Erythroblast (primary cell): Measurements from ENCODE around the gene OR6M1.

ENCODE experiments used
- DNase-seq, 2 experiments: peaks; one replicate each; lab custom pipeline; 2025; lab: John Stamatoyannopoulos, UW
- GATA1 ChIP-seq: IDR thresholded peaks from 2 replicates; pipeline ENCODE4 v1.6.1; 2011; ENCODE audit warnings: low read depth, mild to moderate bottlenecking, control low read depth, low read length, moderate library complexity
- POLR2A ChIP-seq: IDR thresholded peaks from 2 replicates; pipeline ENCODE4 v1.6.1; 2011; ENCODE audit warnings: mild to moderate bottlenecking, low read length

Gene OR6M1

DNA sequence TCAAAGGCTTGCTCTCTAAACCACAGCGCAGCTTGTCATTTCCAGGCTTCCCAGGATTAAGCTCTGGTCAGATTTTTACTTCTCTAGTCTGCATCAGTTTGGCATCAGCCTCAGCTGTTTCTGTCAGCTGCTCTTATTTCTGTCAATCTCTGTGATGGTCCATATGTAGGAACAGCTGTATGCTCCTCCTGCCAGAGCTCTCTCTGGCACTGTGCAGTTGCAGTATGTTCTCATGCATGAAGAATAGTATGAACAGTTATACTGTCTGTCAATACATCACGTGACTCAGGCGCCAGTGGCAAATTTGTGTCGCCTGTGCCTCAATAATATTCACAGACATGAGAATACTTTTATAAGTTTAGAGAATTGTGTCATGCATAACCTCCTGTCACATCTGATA lies 6.7 kb downstream of the OR6M1 start:
- no peak for TF ChIP-seq GATA1
- no peak for TF ChIP-seq POLR2A
- DNase-seq, result no peak

DNA sequence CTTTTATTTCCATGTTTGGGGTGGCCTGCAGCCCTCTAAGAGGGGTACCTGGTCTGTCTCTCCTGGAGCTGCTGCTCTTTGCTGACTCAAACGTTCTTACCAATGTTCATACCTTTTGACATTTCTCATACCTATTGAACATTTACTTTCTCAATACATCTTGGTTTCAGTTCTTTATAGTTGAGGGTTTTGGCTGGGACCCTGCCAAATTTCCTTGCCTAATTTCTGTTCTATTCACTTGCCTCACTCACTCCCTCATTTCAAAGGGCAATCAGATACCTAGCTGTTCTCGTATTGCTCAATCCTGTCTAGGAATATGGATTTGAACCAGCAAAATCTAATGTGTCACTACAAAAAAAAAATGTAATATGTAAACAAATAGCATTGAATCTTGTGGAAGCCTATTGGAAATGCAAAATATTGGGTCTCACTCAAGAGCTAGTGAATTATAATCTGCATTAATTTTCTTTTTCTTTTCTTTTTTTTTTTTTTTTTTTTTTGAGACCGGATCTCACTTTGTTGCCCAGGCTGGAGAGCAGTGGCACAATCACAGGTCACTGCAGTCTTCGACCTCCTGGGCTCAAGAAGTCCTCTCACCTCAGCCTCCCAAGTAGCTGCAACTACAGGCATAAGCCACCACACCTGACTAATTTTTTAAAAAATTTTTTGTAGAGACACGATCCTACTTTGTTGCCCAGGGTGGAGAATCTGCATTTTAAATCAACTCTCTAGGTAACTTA lies 7.5 kb downstream of the OR6M1 start:
- no peak for TF ChIP-seq GATA1
- no peak for TF ChIP-seq POLR2A
- no peak for DNase-seq

DNA sequence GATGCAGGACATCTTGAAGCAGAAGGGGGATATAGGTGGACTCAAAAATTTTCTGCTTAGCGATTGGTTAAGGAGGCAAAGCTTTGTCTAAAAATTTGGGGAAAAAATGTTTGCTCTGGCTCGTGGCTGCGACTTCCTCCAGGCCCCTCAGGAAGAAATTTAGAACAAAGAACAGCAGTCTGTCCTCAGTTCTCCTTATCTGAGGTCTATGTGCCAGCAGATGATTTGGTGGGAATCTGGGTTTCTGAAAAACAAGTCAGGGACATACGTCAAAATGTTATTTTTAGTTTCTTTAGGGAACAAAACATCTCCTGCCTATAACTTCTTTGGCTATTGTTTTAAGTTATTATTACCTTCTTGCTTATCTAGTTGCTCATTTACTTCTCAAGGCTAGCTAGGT lies 8.1 kb downstream of the OR6M1 start:
- no peak for DNase-seq

DNA sequence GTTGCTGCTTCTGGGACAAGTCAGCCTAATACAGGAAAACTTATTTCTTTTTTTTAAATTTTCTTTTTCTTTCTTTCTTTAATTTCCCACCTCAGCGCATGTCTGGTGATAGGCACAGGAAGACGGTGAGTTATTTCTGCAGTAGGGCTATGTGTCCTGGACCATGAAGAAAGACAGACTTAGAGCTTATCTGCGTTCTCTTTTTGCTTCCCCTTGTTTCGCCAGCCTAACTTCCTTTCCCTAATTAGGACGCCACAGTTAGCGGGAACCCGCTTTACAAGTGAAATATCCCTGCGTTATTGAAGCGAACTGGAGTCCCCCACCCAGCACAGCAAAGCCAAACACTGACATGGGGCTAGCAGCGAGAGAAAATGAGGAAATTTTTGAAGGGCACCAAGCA lies 8.6 kb downstream of the OR6M1 start:
- TF ChIP-seq GATA1 (no peak), POLR2A (no peak)

More for the DNA sequence above, 8.1 kb downstream of the OR6M1 start:
- no peak for TF ChIP-seq GATA1
- no peak for TF ChIP-seq POLR2A

DNA sequence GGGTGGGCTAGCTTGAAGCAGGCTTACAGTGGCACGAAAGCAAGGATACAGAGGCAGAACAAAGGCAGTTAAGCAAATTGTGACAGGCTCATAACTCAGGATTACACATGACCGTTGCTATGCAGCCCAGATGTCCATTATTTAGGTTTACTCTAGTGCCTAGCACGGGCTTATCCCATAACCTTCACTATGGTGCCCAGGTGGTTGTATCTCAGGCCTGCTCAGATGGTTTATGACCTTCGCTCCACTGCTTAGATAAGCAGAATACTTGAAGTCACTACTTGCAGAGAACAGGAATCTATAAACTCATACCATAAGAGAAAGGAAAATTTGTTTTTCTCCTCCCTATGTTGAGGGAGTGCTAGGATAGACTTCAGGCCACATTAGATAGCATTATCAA lies 9.0 kb downstream of the OR6M1 start:
- DNase-seq, result no peak
- TF ChIP-seq GATA1, result no peak
- no peak for TF ChIP-seq POLR2A

More for the DNA sequence above, 8.6 kb downstream of the OR6M1 start:
- no peak for DNase-seq

DNA sequence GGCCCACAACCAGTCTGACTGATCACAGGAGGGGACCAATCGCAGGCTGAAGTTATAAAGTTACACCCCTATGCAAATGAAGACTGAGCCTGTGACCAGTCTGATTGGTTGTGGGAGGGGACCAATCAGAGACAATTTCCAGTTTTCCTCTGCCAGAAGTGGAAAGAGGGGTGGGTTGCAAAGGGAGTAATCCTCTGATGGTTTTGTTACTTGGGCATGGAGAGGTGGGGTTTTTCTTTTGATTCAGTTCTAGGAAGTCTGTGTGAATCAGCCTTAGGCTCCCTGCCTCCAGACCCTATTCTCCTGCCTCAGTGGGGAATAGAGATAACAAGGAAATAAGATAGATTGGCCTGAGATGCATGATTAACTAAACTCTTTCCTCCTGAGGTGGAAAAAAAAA lies 9.9 kb downstream of the OR6M1 start:
- no peak for DNase-seq
- no peak for TF ChIP-seq POLR2A
- TF ChIP-seq GATA1, result no peak

DNA sequence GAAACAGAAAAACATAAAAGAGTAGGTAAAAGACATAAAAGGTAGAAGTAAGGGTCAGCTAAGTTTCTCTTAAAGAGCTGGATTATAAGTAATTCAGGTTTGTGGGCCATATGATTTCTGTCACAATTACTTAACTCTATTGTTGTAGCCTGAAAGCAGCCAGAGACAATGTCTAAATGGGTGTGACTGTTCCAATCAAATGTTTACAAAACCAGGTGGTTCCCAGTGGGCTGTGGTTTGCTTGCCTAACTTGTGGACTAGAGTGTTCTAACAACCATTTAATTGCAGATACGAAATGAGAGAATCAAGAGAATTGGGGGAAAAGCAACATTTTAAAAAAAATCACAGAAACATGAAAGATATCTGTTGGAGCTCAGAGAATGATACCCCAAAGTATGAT lies 22.6 kb downstream of the OR6M1 start:
- TF ChIP-seq POLR2A (no peak), GATA1 (no peak)

DNA sequence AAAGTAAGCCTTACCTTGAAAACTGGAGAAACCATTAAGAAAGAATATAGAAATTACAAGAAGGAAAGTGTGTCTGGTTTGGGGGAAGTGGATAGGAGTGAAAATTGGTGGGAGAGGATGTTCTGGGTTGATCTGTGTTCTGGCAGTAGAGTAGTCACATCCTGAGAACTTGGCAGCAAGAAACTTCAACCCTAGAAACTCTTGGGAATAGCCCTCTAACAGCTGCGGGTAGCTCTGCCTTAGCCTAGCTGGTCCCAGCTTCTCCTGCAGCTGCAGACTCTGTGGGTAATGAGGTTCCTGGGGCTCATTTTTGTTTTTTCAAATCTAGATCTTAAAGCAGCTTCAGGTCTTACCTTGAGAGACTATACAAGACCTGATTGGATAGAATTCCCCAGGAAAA lies 27.6 kb downstream of the OR6M1 start:
- no peak for DNase-seq
- TF ChIP-seq POLR2A (no peak), GATA1 (no peak)

More for the DNA sequence above, 22.6 kb downstream of the OR6M1 start:
- DNase-seq, result no peak

DNA sequence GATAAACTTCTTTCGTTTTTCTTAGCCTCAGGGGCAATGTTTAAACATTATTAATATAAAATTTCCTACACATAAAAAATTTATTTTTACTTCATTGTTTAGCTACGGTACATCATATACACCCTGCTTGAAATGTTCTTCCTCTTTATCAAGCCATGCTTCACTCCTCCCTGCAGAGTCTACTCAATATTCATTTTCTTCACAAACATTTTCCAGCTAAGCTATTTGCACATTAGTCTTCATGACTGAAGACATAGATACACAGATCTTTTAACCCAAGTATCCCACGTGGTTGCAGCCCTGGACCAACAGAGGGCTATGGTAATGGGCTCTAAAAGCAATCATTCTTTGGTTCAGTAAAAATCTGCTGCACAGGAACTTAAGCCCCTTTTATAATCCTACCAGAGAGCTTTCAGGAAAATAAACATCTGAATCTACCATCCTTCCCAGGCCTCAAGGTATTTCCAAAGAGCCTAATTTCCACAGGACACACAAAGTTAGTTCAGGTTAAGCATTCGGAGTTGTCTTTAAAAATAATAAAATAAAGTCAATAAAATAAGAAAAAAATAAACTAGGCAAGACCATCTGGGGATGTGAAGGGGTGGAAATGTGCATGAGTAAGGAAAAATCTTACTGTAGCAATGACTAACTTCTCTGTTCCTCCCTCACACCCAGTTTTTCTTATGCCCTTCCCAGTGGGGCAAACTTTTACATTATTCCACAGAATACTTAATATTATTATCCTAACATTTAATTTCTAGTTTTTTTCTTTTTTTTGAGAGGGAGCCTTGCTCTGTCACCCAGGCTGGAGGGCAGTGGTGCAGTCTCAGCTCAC lies 30.2 kb downstream of the OR6M1 start:
- DNase-seq, result no peak
- TF ChIP-seq GATA1, result no peak
- no peak for TF ChIP-seq POLR2A

DNA sequence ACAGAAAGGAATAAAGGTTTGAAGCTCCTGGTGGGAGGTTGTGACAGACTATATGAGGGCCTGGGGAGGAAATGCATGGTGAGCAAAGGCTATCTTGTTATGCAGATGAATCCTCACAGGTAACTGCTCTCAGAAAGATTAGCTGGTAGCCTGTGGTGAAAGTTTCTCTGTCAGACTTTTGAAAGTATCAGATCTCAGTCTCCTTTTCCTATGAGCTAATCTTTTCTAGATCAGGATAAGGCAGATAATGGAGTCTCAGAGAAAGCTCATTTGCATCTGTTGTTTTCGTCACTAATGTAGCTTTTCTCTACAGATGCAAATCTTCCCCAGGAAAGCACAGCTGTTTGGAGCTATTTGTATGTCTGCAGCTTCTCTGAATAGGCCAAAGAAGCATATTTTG lies 30.9 kb downstream of the OR6M1 start:
- no peak for DNase-seq
- TF ChIP-seq POLR2A (no peak), GATA1 (no peak)

DNA sequence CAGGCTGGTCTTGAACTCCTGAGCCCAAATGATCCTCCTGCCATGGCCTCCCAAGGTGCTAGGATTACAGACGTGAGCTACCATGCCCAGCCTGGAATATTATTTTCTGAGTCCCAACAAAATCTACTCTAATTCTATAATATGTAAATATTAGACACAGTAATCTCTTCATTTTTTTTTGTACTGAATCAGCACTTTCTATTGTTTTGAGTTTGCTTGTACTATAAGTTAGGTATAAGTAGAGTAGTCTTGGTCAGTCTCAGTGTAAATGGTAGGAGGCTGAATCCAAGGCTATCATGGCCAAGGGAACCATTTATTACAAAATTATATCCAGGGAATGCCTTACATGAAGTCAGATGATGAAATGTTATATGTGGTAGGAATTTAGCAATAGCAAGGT lies 32.2 kb downstream of the OR6M1 start:
- TF ChIP-seq GATA1 (no peak), POLR2A (no peak)
- no peak for DNase-seq

DNA sequence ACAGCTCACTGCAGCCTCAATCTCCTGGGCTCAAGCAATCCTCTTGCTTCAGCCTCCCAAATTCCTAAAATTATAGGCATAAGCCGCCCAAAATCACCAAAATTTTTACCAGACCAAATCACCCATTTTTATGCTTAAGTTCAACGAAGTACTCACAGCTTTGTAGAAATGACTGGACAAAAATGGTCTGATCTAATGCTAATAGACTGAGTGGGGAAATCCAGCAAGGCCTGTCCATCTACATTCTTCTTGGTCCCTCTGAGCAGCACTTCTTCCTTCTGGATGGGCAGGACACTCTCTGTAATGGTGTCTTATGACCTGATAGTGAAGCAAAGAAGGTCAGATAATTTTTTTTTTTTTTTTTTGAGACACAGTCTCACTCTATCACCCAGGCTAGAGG lies 33.1 kb downstream of the OR6M1 start:
- DNase-seq, result no peak
- no peak for TF ChIP-seq POLR2A
- TF ChIP-seq GATA1, result no peak

DNA sequence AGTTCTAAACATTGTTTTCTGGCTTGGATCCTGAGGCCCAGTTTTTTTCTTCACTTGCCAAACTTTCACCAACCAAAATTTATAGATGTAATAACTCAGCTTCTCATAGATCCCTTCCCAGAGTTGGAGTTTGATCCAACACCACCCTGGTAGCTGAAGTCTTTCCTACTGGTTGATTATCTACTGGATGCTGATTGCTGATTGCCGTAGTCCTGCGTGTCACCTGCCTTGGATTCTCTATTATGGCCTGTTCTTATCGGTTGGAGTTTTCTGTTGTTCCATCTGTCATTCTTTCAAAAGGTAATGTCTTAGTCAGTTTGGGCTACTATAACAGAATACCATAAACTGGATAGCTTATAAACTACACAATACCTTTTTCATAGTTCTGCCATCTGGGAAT lies 34.5 kb downstream of the OR6M1 start:
- no peak for TF ChIP-seq GATA1
- no peak for TF ChIP-seq POLR2A
- no peak for DNase-seq

DNA sequence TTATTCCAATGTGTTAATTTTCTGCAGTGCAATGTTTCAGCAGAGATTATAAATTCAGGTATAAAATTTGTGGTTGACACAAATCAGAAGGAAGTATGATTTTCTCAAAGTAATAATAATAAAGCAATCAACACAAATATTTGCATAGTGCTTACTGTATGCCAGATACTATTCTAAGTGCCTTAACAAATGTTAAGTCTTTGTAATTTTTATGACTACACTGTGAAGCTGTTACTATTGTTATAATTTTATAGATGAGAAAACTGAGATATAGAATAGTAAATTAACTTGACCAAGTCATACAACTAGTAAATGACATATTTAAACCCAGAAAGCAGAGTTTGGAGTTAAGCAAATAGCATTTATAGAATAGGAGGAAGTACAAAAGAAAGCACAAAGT lies 35.4 kb downstream of the OR6M1 start:
- TF ChIP-seq GATA1 (no peak), POLR2A (no peak)

More for the DNA sequence above, 35.4 kb downstream of the OR6M1 start:
- no peak for DNase-seq
